K562 (cell line): ENCODE results near the gene HOXC5. TPM values are rescaled to one million over a fixed set of nuclear protein-coding genes. Genes with fewer than 3 reads are reported as not detected.

Experiments
- CEBPB ChIP-seq: fragments of 450-650 bp; IDR thresholded peaks from 2 replicates; pipeline ENCODE4 v1.6.1; 2016; ENCODE audit warnings: missing genetic modification characterization, missing compliant biosample characterization
- CHD4 ChIP-seq: fragments of 200-600 bp; sonication (generic); IDR thresholded peaks from 3 replicates; pipeline ENCODE4 v1.6.1; 2012; ENCODE audit warnings: low read depth, mild to moderate bottlenecking, mixed read lengths, low read length, inconsistent platforms; ENCODE audit not compliant: insufficient read depth, insufficient replicate concordance, poor library complexity, severe bottlenecking
- CXXC5 ChIP-seq: fragments of 250-450 bp; sonication (Bioruptor Pico); IDR thresholded peaks from 2 replicates; pipeline ENCODE4 v1.8.0; 2022; ENCODE audit warnings: inconsistent platforms, mild to moderate bottlenecking, moderate library complexity
- E2F6 ChIP-seq, 2 experiments: IDR thresholded peaks; 2 replicates each; pipeline ENCODE4 v1.6.1; 2011; ENCODE audit warnings: borderline replicate concordance in 1 of 2, control low read depth in 1 of 2, low read depth in 1 of 2, low read length in 1 of 2, mild to moderate bottlenecking in 1 of 2, mixed read lengths in 1 of 2, moderate library complexity in 1 of 2; ENCODE audit not compliant: insufficient read depth in 1 of 2, insufficient read length in 1 of 2, poor library complexity in 1 of 2, severe bottlenecking in 1 of 2; ENCODE audit errors: extremely low read depth in 1 of 2
- EGR1 ChIP-seq: fragments of 450-650 bp; conservative IDR thresholded peaks from 2 replicates; pipeline ENCODE4 v1.6.1; 2017; ENCODE audit warnings: mild to moderate bottlenecking
- EP400 ChIP-seq: fragments of 450-650 bp; IDR thresholded peaks from 2 replicates; pipeline ENCODE4 v1.6.1; 2017; ENCODE audit warnings: antibody characterized with exemption, mild to moderate bottlenecking, moderate library complexity
- GABPA ChIP-seq: fragments of 200-800 bp; sonication (Bioruptor generic); conservative IDR thresholded peaks from 2 replicates; pipeline ENCODE4 v1.6.1; 2016; ENCODE audit warnings: low read depth, missing genetic modification characterization, missing compliant biosample characterization
- GTF2E2 ChIP-seq: fragments of 200-800 bp; sonication (Bioruptor generic); IDR thresholded peaks from 2 replicates; pipeline ENCODE4 v1.6.1; 2016; ENCODE audit warnings: missing genetic modification characterization, missing compliant biosample characterization
- HMGN3 ChIP-seq: IDR thresholded peaks from 2 replicates; pipeline ENCODE4 v1.6.1; 2011; ENCODE audit warnings: borderline replicate concordance, low read depth, mild to moderate bottlenecking, mixed read lengths, low read length; ENCODE audit not compliant: insufficient read length; ENCODE audit errors: extremely low read depth
- PRDM10 ChIP-seq: fragments of 450-650 bp; IDR thresholded peaks from 2 replicates; pipeline ENCODE4 v1.6.1; 2018; ENCODE audit not compliant: partially characterized antibody
- SMAD4 ChIP-seq: fragments of 250-450 bp; sonication (Bioruptor Pico); conservative IDR thresholded peaks from 2 replicates; pipeline ENCODE4 v1.8.0; 2021; ENCODE audit warnings: inconsistent platforms, mild to moderate bottlenecking, moderate library complexity
- SMARCC2 ChIP-seq: fragments of 450-650 bp; IDR thresholded peaks from 2 replicates; pipeline ENCODE4 v1.6.1; 2017; ENCODE audit warnings: antibody characterized with exemption, moderate library complexity, mild to moderate bottlenecking, low read depth
- SUPT5H ChIP-seq: fragments of 450-650 bp; IDR thresholded peaks from 2 replicates; pipeline ENCODE4 v1.6.1; 2016
- YY1 ChIP-seq, 3 experiments: IDR thresholded peaks; 2 replicates each; pipeline ENCODE4 v1.6.1; 2011; ENCODE audit warnings: low read length in 2 of 3, mild to moderate bottlenecking in 2 of 3, moderate library complexity in 2 of 3, borderline replicate concordance in 1 of 3, control low read depth in 1 of 3, low read depth in 1 of 3; ENCODE audit not compliant: insufficient read depth in 3 of 3, insufficient replicate concordance in 2 of 3, control insufficient read depth in 1 of 3, insufficient read length in 1 of 3; ENCODE audit errors: extremely low read depth in 1 of 3
- ZKSCAN8 ChIP-seq: fragments of 200-800 bp; sonication (Bioruptor generic); IDR thresholded peaks from 2 replicates; pipeline ENCODE4 v1.6.1; 2016; ENCODE audit warnings: missing genetic modification characterization, missing compliant biosample characterization
- ZNF511 ChIP-seq: sonication (generic); formaldehyde crosslinking; IDR thresholded peaks from 2 replicates; pipeline ENCODE4 v1.8.0; 2022; ENCODE audit warnings: mild to moderate bottlenecking, missing genetic modification reagents
- ZNF76 ChIP-seq: fragments of 250-450 bp; sonication (Bioruptor Pico); IDR thresholded peaks from 2 replicates; pipeline ENCODE4 v1.4.0; 2020; ENCODE audit warnings: mild to moderate bottlenecking, moderate library complexity, borderline replicate concordance
- polyA plus RNA-seq, 8 experiments: library from polyadenylated mRNA; depleted of rRNA in 4 of 8; stranded (reverse) in 5 of 8; unstranded in 3 of 8; fragments of >200 nt; fragmentation: Nextera tagmentation in 2 of 8; fragmentation: Illumina TruSeq in 1 of 8; extraction: Ambion mirVana in 2 of 8; extraction: Trizol in 1 of 8; gene quantifications; 2 replicates each; pipeline versions ENCODE4 v1.2.1 to v1.2.3, GENCODE V29; 2011 to 2014; ENCODE audit warnings: inconsistent platforms in 1 of 8, missing spikeins in 1 of 8
- total RNA-seq, 7 experiments: library from RNA; depleted of rRNA in 6 of 7; stranded (reverse); fragments of >200 nt in 6 of 7; fragmentation: Illumina TruSeq in 2 of 7; extraction: Trizol in 2 of 7; gene quantifications; 2 replicates each; pipeline versions ENCODE4 v1.2.1 to v1.2.3, GENCODE V29; 2011 to 2021; ENCODE audit warnings: low replicate concordance in 1 of 7
- TF ChIP-seq, protein P1 (sequence below), 3 experiments: fragments of 200-800 bp in 1 of 3; sonication (Bioruptor generic) in 1 of 3; sonication (generic) in 1 of 3; formaldehyde crosslinking in 1 of 3; IDR thresholded peaks; 2 replicates each; pipeline versions ENCODE4 v1.6.1 to v1.8.0; 2016 to 2022; ENCODE audit warnings: mild to moderate bottlenecking in 2 of 3, missing compliant biosample characterization in 2 of 3, missing genetic modification characterization in 2 of 3, missing genetic modification reagents in 1 of 3

Gene HOXC5
- total and polyA plus RNA-seq, 9 of the 15 experiments (the other 6 are each of a cell fraction or from before 2014, with no cell fraction given), result 0.10 to 0.44 (median 0.18) TPM; not detected in 4

- TF ChIP-seq HMGN3 (peak; percentile 37), ZNF76 (0 out of 2 replicates have a peak, but pooled peaks have one; percentile 15), CHD4 (peak; percentile 76), CXXC5 (peak; percentile 26; the same call in 1 of the 2 replicates), SMAD4 (CRISPR knock-in tag) (peak; percentile 32; the same call in 1 of the 2 replicates), CEBPB (no peak), EP400 (no peak), SUPT5H (peak; percentile 27; the same call in 1 of the 2 replicates), GTF2E2 (0 out of 2 replicates have a peak, but pooled peaks have one; percentile 2), SMARCC2 (peak; percentile 19; the same call in 1 of the 2 replicates), E2F6 (IDR thresholded peaks at IDR 0.05; ENCODE audit: borderline replicate concordance in 1 of 2, extremely low read depth in 1 of 2, insufficient read depth in 1 of 2, insufficient read length in 1 of 2, low read depth in 1 of 2, low read length in 1 of 2, poor library complexity in 1 of 2, severe bottlenecking in 1 of 2) (peak; percentile 9 to 36), YY1 (IDR thresholded peaks at IDR 0.05; ENCODE audit: borderline replicate concordance in 1 of 3, control insufficient read depth in 1 of 3, extremely low read depth in 1 of 3, insufficient read depth in 3 of 3, insufficient read length in 1 of 3, insufficient replicate concordance in 2 of 3, low read depth in 1 of 3, low read length in 2 of 3) (peak in 1 of 3 experiments; percentile 13), PRDM10 (no peak), EGR1 (peak; percentile 84), GABPA (0 out of 2 replicates have a peak, but pooled peaks have one; percentile 3), ZNF511 (CRISPR knock-in tag) (peak; percentile 22; the same call in 1 of the 2 replicates), ZKSCAN8 (0 out of 2 replicates have a peak, but pooled peaks have one; percentile 17)
- TF ChIP-seq, protein P1, sequence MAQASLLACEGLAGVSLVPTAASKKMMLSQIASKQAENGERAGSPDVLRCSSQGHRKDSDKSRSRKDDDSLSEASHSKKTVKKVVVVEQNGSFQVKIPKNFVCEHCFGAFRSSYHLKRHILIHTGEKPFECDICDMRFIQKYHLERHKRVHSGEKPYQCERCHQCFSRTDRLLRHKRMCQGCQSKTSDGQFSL (CRISPR knock-in tag; IDR thresholded peaks at IDR 0.05), result peak; percentile 68
- TF ChIP-seq, protein P1 (tag; IDR thresholded peaks at IDR 0.05), result peak in 1 of 2 experiments; percentile 49; a peak in 2 of 4 replicates
Observed at GRCh38 chr12:54018468-54018984, 14.3 kb upstream of the HOXC5 start (continued).
